ENCODE measurements around the gene HLA-DOB. TPM values are rescaled to one million over a fixed set of nuclear protein-coding genes. Genes with fewer than 3 reads are reported as not detected.

The HLA-DOB gene
- 1 to 10 TPM; 1.3 to 1.7 TPM for total RNA-seq

DNA sequence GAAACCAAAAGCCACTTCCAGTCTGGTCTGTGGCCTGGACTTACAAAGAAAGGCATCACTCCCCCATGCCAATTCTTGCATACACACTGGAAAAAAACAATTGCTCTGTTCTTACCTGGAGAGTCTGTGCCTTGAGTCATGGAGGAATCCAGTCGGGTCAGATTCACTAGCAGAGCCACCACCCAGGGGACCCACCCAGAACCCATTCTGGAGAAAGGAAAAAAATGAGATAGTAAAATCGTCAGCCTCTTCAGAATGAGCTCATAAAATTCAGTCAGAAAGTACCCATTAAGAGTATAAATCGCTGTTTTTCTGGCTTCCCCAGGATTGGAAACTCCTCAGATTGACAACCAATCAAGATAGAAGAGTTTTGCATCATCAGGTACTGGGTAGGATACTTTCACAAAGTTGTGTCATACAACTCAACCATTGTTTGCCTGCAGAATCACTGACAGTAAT lies at the start of gene HLA-DOB:
Gene HLA-DOB (minus strand): TSS at position 257 of the 459 bp plus-strand sequence. CDS start 51 bp downstream, at position 206.
- Mint-ChIP-seq H3K9me3 (no peaks in the 10 kb centered on the region), H3K27me3 (no peaks in the 10 kb centered on the region), H3K36me3 (no peaks in the 10 kb centered on the region), H3K27ac (no peak within 1 kb of the TSS), H3K4me3 (no peak within 1 kb of the TSS), H3K4me1 (ENCODE audit: low read depth) (no peaks in the 10 kb centered on the region)
- DNase-seq = no peak
- intact Hi-C loops (cut with micrococcal nuclease) = no loop called here
- ChIA-PET POLR2A (no interaction called here), CTCF (interaction anchor here (0.6 kb wide), 1 partner anchor 132 kb away, joined by 3 read pairs; no protein-coding TSS in a partner anchor)

DNA sequence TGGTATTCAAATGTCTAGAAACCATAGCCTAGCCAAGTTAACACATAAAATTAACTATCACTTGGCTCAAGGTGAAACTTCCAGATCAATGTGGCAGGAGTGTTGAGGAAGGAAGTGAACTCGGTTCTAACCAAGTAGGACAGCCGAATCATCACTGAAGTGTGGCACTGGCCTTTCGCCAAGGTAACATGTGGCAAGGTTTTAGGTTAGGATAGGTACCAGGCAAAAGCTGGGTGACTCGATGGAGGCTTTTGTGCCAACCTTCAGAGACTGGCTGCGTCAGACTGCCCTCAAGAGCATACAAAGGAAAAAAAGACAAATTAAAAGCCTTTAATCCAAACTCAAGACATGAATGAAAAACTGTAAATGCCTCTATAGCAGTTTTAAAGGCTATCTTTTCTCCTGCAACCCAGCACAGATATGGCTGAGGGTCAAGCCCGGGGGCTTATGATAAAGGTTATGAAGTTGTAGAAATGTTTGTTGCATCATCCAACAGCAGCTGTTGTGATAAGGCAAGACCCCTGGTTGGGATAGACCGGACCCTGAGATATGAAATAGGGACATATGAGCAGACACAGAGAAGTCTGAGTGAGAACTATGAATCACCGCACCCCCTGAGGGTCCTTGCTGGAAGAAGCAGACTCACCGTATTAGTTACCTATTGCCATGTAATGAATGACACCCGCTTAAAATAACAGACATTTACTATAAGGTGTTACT lies 49.1 kb upstream of the HLA-DOB start:
- no peaks in the 10 kb centered on the region for H3K9me3 Mint-ChIP-seq
- POLR2A ChIA-PET = interaction anchor here (0.8 kb wide), 1 partner anchor 20 kb away, joined by 3 read pairs; no protein-coding TSS in a partner anchor
- CTCF ChIA-PET = interaction anchor here (6.8 to 19.8 kb wide), 2 partner anchors 11 to 24 kb away, joined by 83 to 917 read pairs; partner anchors contain the start of genes PSMB8, PSMB9, TAP1 and TAP2
- H3K27ac Mint-ChIP-seq = peak overlapping the region; percentile 9
- H3K4me1 Mint-ChIP-seq (ENCODE audit: low read depth) = peaks cover 35% of the 10 kb centered on the region
- peaks cover 12% of the 10 kb centered on the region for H3K36me3 Mint-ChIP-seq
- peak; percentile 30 for DNase-seq
- intact Hi-C loops (cut with micrococcal nuclease) = loop anchor here (2.0 to 5.0 kb wide), 2 partner anchors 169 to 449 kb away; no protein-coding TSS in a partner anchor
- H3K4me3 Mint-ChIP-seq = no peak overlapping the region
- no peaks in the 10 kb centered on the region for H3K27me3 Mint-ChIP-seq

DNA sequence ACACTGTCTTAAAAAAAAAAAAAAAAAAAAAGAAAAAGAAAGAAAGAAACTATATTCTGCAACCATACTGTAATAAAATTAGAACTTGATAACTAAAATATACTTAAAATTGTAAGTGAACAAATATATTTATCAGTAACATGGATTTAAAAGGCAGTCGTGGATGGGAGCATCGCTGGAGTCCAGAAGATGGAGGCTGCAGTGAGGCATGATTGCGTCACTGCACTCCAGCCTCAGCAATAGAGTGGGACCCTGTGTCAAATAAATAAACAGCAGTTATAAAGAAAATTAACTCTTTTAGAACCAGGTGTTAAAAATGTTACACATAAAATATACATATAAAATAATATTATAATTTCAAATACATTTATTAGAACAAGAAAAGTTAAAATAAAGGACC lies 45.9 kb upstream of the HLA-DOB start:
- CTCF ChIA-PET = interaction anchor here (6.8 to 19.8 kb wide), 2 partner anchors 8 to 20 kb away, joined by 83 to 917 read pairs; partner anchors contain the start of genes PSMB8, PSMB9, TAP1 and TAP2
- intact Hi-C loops (cut with micrococcal nuclease) = no loop called here
- POLR2A ChIA-PET = interaction anchor here (1.3 kb wide), 1 partner anchor 24 kb away, joined by 4 read pairs; the partner anchor contains the start of gene TAP2
- Mint-ChIP-seq H3K36me3 (peaks cover 39% of the 10 kb centered on the region), H3K27ac (no peak overlapping the region), H3K4me3 (no peak overlapping the region), H3K4me1 (ENCODE audit: low read depth) (peaks cover 54% of the 10 kb centered on the region), H3K9me3 (no peaks in the 10 kb centered on the region), H3K27me3 (no peaks in the 10 kb centered on the region)
- DNase-seq = no peak

DNA sequence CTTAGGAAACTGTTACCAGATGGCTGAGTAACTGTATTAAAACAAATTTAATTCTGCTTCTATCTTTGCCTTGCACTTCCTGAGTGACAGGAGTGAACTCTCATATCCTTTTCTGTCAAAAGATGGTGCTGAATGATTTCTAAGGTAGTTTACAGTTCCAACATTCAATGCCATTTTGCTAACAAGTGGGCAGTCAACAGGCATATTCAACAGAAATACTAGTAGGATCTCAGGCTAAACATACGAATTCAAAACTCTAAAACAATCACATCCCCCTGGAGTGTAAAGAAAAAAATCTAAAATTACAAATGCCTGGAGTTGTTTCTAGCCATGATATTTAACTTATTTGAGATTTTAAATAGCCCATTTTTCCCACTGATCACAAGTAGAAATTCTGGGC lies 43.9 kb upstream of the HLA-DOB start:
- CTCF ChIA-PET = interaction anchor here (0.9 to 19.8 kb wide), 4 partner anchors 8 to 124 kb away, joined by 3 to 917 read pairs (median 28); partner anchors contain the start of genes PSMB8 and TAP2
- no peaks in the 10 kb centered on the region for H3K27me3 Mint-ChIP-seq

DNA sequence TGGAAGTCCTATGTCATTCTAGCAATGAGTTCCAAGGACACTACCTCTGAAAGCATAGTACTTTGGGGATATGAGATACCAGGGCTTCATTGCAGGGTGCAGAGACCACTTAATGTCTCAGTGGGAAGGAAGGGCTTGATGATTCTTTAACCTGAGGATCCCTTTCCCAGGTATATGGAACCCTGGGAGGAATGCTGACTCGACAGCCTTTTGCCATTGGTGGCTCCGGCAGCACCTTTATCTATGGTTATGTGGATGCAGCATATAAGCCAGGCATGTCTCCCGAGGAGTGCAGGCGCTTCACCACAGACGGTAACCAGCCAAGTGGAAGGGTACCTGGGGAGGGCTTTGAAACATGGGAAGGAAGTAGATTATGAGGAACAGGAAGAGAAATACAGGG lies 41.4 kb upstream of the HLA-DOB start:
- ChIA-PET CTCF (interaction anchor here (1.1 to 19.8 kb wide), 6 partner anchors 10 to 127 kb away, joined by 3 to 917 read pairs (median 8); partner anchors contain the start of genes PSMB8 and TAP2), POLR2A (interaction anchor here (0.9 to 7.6 kb wide), 4 partner anchors 10 to 114 kb away, joined by 3 to 313 read pairs (median 13); partner anchors contain the start of genes PSMB8 and TAP2)
- intact Hi-C loops (cut with micrococcal nuclease) = loop anchor here (10.0 kb wide), 1 partner anchor 1283 kb away; the partner anchor contains the start of genes LTA and TNF
- Mint-ChIP-seq H3K4me1 (ENCODE audit: low read depth) (peaks cover 49% of the 10 kb centered on the region), H3K27me3 (no peaks in the 10 kb centered on the region), H3K9me3 (no peaks in the 10 kb centered on the region), H3K4me3 (peak overlapping the region; percentile 46), H3K27ac (peak overlapping the region; percentile 98), H3K36me3 (peaks cover 69% of the 10 kb centered on the region)
- no peak for DNase-seq

More for the DNA sequence above, 43.9 kb upstream of the HLA-DOB start:
- Mint-ChIP-seq H3K27ac (peak overlapping the region; percentile 55), H3K36me3 (peaks cover 54% of the 10 kb centered on the region), H3K9me3 (no peaks in the 10 kb centered on the region), H3K4me3 (no peak overlapping the region), H3K4me1 (ENCODE audit: low read depth) (peaks cover 54% of the 10 kb centered on the region)
- no peak for DNase-seq
- POLR2A ChIA-PET = interaction anchor here (0.8 kb wide), 1 partner anchor 16 kb away, joined by 3 read pairs; no protein-coding TSS in a partner anchor
- intact Hi-C loops (cut with micrococcal nuclease) = no loop called here

DNA sequence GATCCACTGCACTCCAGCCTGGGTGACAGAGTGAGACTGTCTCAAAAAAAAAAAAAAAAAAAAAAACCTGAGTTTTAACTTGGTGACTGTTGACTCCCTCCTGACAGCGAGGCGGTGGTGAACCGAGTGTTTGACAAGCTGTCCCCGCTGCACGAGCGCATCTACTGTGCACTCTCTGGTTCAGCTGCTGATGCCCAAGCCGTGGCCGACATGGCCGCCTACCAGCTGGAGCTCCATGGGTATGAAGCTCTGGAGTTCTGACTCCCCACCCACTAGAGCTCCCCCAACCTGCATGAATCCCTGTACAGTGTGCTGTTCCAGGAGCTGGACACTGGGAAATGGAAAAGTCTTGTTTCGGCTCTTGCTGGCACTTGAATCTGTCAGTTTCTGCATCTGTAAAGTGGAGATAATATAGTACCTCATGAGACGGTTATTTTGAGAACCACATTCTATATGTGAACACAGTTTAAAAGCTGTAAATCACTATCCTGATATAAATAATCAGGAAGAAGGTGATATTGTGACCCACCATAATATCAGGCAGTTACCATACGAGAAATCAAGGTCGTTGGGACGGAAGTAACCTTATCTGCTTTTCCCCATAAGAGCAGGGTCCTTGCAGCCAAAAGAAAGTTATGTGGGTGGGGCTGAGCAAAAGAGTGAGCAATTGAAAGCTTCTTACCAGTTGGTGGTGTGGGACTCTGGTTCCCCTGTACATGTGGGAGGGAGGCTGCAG lies 40.5 kb upstream of the HLA-DOB start:
- ChIA-PET CTCF (interaction anchor here (0.9 to 19.8 kb wide), 7 partner anchors 11 to 127 kb away, joined by 3 to 917 read pairs (median 6); partner anchors contain the start of genes PSMB8 and TAP2), POLR2A (interaction anchor here (0.7 to 7.6 kb wide), 6 partner anchors 11 to 115 kb away, joined by 3 to 313 read pairs (median 6); partner anchors contain the start of genes PSMB8 and TAP2)
- Mint-ChIP-seq H3K9me3 (no peaks in the 10 kb centered on the region), H3K4me3 (peak overlapping the region; percentile 46), H3K4me1 (ENCODE audit: low read depth) (peaks cover 49% of the 10 kb centered on the region), H3K27me3 (no peaks in the 10 kb centered on the region), H3K36me3 (peaks cover 72% of the 10 kb centered on the region), H3K27ac (peak overlapping the region; percentile 98)
- DNase-seq = no peak
- intact Hi-C loops (cut with micrococcal nuclease) = loop anchor here (10.0 kb wide), 1 partner anchor 1283 kb away; the partner anchor contains the start of genes LTA and TNF

DNA sequence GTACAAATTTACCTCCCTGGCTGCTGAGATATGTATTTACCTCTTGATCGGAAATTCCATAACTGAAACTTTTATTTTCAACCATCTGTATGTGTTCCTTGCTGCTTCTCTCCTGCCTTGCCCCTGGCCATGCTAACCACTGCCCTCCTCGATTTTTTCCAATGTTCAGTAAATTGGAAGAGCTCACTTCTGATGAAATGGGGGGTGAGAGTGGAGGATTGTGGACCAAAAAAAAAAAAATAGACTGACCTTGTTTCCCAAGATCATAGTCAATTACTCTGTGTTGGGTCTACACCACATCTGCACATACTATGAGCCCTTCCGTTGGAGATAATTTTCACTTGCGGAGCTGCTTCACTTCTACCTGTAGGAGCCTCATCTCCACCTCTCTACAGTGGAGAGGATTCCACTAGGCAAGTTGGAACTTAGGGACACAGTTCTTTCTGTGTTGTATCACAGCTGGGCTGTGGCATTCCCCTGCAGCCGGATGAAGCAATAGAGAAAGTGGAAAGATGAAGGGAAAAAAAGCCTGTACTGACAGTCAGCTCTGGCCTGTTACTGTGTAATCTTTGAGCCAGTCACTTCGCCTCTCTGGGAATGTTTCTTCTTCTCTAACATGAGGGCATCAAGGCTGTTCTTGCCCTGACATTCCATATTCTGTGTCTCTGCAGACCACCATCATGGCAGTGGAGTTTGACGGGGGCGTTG lies 38.8 kb upstream of the HLA-DOB start:
- peaks cover 52% of the 10 kb centered on the region for H3K4me1 Mint-ChIP-seq (ENCODE audit: low read depth)
- no peaks in the 10 kb centered on the region for H3K27me3 Mint-ChIP-seq
- peak; percentile 25 for DNase-seq
- H3K27ac Mint-ChIP-seq = peak overlapping the region; percentile 98
- no peaks in the 10 kb centered on the region for H3K9me3 Mint-ChIP-seq
- ChIA-PET POLR2A (interaction anchor here (0.7 to 7.6 kb wide), 6 partner anchors 12 to 1130 kb away, joined by 3 to 313 read pairs (median 16); partner anchors contain the start of genes BRD2, PSMB8 and TAP2), CTCF (interaction anchor here (0.6 to 19.8 kb wide), 12 partner anchors 10 to 601 kb away, joined by 3 to 917 read pairs (median 4); partner anchors contain the start of genes HLA-DMA, PSMB8 and TAP2)
- H3K4me3 Mint-ChIP-seq = peak overlapping the region; percentile 99
- peaks cover 79% of the 10 kb centered on the region for H3K36me3 Mint-ChIP-seq
- intact Hi-C loops (cut with micrococcal nuclease) = loop anchor here (10.0 kb wide), 1 partner anchor 1281 kb away; the partner anchor contains the start of genes LTA and TNF

DNA sequence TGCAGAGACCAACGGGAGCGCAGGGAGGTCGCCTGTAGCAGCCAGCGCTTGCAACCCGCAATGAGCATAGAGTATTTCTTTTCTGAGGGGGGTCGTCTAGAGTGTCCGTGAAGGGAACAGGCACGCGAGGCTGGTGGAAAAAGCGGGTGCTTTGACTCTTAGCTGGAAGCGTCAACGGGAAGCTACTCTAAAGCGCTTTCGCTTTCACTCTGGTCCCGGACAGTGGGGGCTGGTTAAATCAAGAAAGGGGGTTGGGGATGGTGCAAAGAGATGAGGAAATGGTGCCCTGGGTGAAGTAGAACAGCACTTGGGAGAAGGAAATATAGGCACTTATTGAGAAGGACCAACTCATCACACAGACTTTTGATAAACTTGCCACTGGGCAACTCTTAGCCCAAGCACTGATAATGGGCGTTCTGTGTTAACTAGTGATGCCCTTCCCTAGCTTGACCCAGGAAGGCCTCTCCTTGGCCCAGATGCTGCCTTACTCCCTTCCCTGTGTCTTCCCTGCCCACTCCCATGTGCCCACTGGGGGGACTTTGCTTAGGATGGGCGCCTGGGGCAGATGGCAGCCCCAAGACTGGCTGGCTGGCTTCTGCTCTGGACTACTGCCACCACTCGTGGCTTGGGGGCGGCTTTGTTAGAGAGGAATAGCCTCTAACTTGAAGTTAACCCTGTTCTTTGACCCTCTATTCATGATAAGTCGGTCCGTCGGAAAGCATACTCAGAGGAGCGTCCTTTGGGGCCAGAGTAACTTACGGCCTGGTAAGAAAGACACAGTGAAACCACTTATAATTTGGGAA lies 37.8 kb upstream of the HLA-DOB start:
- H3K27me3 Mint-ChIP-seq = no peaks in the 10 kb centered on the region
- peaks cover 56% of the 10 kb centered on the region for H3K4me1 Mint-ChIP-seq (ENCODE audit: low read depth)
- intact Hi-C loops (cut with micrococcal nuclease) = loop anchor here (1.0 to 10.0 kb wide), 4 partner anchors 14 to 1280 kb away; partner anchors contain the start of genes GPSM3, LTA, PBX2 and TAP2
- ChIA-PET CTCF (interaction anchor here (0.7 to 19.8 kb wide), 13 partner anchors 12 to 600 kb away, joined by 3 to 917 read pairs (median 4); partner anchors contain the start of genes PSMB8 and TAP2), POLR2A (interaction anchor here (0.7 to 7.6 kb wide), 5 partner anchors 13 to 727 kb away, joined by 3 to 313 read pairs (median 27); partner anchors contain the start of genes ATF6B, BRD2, PSMB8 and TAP2)
- peak; percentile 72 for DNase-seq
- H3K9me3 Mint-ChIP-seq = no peaks in the 10 kb centered on the region
- peak overlapping the region; percentile 98 for H3K27ac Mint-ChIP-seq
- H3K36me3 Mint-ChIP-seq = peaks cover 83% of the 10 kb centered on the region
- peak overlapping the region; percentile 99 for H3K4me3 Mint-ChIP-seq

DNA sequence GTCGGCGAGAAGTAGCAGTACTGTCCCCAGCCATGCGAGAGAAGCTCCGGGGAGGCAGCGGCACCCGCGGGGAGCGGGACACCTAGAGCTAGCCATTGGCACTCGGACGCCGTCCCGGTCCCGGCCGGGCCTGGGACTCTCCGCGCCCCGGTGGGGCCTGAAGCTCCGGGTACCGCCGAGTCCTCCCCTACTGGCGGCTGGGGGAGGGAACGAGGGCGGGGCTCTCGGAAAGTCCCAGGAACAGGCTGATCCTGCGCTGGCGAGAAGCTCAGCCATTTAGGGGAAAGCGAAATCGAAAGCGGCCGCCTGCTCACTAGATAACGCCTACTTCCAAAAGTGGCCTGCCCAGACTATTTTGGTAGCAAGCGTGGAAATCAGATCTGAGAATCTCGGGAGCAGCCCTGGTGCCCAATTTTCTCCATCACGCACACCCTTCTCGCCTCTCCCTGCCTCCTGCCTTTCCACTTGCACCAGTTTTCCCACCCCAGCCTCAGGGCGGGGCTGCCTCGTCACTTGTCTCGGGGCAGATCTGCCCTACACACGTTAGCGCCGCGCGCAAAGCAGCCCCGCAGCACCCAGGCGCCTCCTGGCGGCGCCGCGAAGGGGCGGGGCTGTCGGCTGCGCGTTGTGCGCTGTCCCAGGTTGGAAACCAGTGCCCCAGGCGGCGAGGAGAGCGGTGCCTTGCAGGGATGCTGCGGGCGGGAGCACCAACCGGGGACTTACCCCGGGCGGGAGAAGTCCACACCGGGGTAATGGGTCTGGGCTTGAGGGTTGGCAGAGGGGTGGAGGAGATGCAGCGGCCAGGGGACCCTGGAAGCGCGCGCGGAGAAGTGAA lies 37.0 kb upstream of the HLA-DOB start, which contains the start of the genes PSMB9 and TAP1:
Gene PSMB9 (plus strand): TSS at position 652 of the 835 bp plus-strand sequence. CDS start 38 bp downstream, at position 690.
Gene TAP1 (minus strand): TSS at position 164 of the 835 bp plus-strand sequence. CDS start 68 bp downstream, at position 96.
- Mint-ChIP-seq H3K27me3 (no peaks in the 10 kb centered on the region), H3K4me3 (peak within 1 kb of the TSS; percentile 99), H3K4me1 (ENCODE audit: low read depth) (peaks cover 54% of the 10 kb centered on the region), H3K9me3 (no peaks in the 10 kb centered on the region), H3K36me3 (peaks cover 82% of the 10 kb centered on the region), H3K27ac (peak within 1 kb of the TSS; percentile 98)
- intact Hi-C loops (cut with micrococcal nuclease) = loop anchor here (1.0 to 10.0 kb wide), 6 partner anchors 9 to 1279 kb away; partner anchors contain the start of genes GPSM3, LTA, PBX2 and PSMB8
- DNase-seq = peak; percentile 97
- CTCF ChIA-PET = interaction anchor here (0.7 to 19.8 kb wide), 16 partner anchors 11 to 134 kb away, joined by 3 to 917 read pairs (median 4); partner anchors contain the start of genes BRD2, HLA-DMA, PSMB8 and TAP2
- POLR2A ChIA-PET = interaction anchor here (0.6 to 7.6 kb wide), 11 partner anchors 12 to 1312 kb away, joined by 3 to 313 read pairs (median 4); partner anchors contain the start of genes ATF6B, BRD2, DDX39B and PSMB8

All from activated CD4-positive, alpha-beta memory T cell treated with anti-CD3 and anti-CD28 coated beads for 36 hours (primary cell).